ENCODE results near the gene BTF3.
A peak's percentile ranks its signal among the peaks of the same experiment; 100 is the strongest.
"Not testable (repeated sequence)": the region's sequence is repeated elsewhere in the genome, so short reads cannot be mapped to it uniquely, and the experiment has no call there.

BTF3 gene

DNA sequence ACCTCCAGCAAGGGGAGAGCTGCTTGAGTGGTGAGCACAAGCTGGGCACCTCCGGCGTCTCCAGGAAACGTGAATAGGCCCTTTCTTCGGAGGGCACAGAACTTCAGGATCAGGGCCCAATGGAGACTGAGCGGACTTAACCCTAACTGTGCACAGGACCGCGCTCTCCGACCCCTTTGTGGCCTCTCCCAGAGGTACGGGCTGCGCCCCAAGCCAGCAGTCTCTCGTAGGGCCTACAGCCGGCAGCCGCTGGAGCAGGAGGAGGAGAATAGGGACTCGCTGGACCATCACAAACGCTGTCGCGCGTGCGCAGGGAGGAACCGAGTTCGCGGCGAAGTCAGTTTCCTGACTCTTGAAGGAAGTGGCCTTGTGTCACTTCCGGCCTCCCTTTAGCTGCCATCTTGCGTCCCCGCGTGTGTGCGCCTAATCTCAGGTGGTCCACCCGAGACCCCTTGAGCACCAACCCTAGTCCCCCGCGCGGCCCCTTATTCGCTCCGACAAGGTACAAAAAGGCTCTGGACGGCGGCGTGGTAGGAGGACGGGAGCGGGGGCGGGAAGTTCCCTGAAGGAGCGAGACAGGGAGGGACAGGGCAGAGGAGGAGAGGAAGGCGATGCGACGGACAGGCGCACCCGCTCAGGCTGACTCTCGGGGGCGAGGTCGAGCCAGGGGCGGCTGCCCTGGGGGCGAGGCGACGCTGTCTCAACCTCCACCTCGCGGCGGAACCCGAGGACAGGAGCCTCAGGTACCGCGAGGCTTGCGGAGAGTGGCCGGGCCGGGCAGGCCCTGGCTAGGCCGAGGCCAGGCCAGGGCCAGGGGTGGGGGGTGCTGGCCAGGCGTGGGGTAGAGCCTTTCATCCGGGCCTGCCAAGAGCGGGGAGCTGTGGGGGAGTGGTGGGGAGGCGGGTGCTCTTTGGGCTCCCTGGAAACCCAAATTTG is at the start of gene BTF3:
TSS of gene BTF3 (plus strand) at position 386 of the 936 bp plus-strand sequence. CDS start at position 612, 226 bp downstream.
- DNase-seq = peak; percentile 96

DNA sequence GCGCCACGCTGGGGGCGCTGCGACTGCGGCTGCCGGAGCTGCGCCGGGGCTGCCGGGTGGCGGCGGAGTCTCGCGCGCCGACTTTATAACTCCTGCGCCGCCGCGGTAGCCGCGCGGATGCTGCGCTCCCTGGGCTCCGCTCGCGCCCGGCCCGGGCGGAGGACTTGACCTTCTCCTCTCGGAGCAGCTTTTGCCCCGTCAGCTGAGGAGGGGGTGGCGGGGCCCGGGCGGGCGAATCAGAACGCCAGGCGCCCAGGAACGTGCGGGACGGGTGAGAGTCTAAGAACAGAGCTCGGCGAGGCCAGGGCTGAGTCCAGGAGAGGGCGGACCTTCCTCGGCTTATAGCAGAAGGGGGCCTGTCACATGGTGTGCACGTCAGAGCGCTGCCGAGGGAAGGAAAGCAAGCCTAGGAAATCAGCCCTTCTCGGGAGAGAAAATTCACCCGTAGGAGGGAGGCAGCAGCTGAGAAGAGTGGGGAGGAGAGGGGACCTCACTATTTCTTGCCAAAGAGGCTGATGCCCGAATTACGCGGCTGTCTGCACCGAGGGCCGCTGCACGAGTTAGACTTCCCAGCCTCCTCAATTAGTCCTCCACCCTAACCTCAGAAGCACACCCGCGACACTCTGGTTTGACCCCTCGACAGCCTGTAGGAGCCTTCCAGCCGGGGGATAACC is 49.6 kb upstream of the BTF3 start, which contains the start of gene FOXD1:
TSS of gene FOXD1 (minus strand) at position 315 of the 674 bp plus-strand sequence. CDS start 415 bp downstream, outside the sequence.
- peak; percentile 52 for DNase-seq

DNA sequence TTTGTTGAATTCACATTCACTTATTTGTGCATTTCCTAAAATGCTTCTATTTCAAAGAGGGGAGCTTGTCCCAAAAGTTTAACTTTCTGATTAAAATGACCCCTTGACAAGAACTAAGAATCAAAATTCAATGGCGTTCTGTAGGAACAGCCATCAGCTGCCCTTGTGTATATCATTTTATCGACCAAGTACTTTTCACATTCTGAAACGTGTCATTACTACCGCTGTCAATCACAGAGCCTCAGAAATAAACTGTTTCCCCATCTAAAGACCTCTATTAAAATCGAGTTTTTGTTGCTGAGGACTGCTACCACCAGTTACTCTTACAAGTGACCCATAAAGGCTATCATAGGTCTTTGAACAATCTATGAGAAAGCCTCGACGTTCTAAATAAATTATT is 48.1 kb upstream of the BTF3 start:
- DNase-seq = no peak

DNA sequence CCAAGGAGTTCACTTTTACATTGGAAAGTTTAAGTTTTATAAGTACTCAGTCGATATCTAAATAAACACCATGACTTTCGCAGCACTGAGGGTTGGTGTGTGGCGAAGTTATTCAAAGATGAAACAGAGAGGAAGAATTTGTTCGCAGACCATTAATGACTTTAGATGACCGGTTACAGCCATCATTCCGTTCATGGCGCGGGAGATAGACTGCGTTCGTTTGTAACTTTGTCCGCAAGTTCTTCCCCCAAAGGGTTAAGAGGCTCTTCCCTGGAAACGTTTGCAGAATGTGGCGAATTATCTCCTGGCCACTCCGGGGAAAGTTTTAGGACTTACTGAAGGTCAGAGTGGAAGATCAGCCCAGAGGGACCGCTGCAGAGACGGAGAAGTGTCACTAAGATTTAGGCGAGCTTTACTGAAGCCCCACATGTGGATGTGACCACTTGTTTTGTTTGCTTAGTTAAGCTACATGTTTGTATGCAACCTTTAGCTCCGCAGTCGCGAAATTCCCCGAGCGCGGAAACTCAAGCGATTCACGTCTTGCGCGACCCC is 47.5 kb upstream of the BTF3 start:
- no peak for DNase-seq

DNA sequence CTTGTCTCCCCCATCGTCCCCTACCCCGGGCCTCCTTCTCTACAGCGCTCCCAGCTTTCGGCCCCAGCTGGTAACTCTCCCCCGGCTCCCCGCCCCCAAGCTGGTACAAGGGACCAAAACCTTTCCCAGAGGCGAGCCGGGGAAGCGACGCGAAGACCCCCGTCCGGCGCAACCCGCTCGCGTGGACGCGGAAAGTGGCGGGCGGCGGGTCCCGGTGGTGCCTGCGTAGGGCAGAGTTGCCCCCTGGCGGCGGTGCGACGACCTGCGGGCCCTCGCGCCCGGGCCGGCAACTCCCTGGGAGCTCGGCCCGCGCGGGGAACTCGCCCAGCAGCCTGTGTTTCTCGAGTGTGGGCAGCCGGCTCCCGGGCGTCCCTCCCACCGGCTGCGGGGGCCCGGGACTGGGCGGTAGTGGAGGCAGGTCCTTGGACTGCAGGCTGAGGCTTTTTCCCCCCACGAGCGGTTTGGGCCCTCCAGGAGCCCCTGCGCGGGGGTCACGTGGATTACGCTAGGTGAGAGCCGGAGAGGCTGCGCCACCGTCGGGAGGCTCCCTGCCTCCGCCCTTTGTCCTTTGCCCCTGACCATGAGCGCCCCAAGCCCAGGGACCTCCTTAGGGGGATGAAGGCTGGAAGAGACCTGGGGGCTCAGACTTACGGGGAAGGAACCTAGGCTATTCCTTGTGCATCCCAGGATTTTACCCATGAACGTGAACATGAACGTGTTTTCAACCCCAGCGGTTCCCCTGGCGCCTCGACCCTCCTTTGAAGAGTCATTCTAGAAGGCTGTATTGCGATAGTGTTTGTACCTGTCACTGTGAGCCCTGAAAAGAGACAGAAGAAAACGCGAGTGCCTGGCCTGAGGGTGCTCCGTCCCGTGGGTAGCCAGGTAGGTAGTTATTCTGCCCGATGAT is 46.8 kb upstream of the BTF3 start:
- DNase-seq = peak; percentile 72

DNA sequence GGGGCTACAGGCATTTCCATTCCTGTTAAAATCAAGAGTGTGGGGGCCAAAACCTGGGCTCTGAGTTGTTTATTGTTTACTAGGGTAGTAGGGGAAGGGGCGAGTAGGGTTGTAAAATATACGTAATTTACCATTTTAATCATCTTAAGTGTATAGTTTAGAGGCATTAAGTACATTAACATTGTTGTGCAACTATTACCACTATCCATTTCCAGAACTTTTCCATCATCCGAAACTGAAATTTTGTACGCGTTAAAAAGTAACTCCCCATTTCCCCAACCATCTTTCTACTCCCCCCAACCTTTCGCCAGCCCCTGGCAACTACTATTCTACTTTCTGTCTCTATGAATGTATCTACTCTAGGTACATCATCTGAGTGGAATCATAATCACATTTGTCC is 46.0 kb upstream of the BTF3 start:
- DNase-seq = no peak

DNA sequence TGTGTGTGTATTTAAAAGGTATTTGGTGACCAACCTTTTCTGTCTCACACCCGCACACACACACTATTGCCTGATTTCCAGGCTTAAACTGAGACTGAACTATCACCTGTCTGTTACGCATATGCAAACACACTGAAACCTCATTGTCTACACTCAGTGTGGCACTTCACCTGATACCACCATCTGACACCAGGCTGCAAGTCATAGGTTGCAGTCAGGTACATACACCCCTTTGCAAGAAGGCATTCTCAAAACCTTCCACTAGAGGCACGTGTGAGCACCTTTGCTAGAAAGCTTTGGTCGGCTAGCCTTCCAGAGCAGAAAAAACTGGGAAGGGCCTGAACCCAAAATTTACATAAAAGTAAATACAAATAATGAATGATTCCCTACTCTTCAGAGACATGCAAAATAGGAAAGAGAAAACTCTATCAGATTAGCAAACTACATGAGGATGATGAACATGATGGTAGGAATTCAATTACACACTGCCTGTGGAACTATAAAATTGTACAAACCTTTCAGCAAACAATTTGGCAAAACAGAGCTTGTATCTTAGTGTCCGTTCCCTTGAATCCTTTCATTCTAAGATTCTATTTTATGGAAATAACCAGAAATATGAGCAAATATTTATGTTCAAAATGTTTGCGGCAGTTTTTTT is 43.7 kb upstream of the BTF3 start:
- DNase-seq = peak; percentile 50

DNA sequence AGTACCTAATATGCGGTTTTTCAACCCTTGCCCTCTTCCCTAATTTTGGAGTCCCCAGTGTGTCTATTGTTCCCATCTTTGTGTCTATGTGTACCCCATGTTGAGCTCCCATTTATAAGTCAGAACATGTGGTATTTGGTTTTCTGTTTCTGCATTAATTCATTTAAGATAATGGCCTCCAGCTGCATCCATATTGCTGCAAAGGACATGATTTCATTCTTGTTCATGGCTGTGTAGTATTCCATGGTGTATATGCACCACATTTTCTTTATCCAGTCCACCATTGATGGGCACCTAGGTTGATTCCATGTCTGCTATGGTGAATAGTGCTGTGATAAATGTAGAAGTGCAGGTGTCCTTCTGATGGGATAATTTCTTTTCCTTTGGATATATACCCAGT is 41.8 kb upstream of the BTF3 start:
- DNase-seq = not testable (repeated sequence)

DNA sequence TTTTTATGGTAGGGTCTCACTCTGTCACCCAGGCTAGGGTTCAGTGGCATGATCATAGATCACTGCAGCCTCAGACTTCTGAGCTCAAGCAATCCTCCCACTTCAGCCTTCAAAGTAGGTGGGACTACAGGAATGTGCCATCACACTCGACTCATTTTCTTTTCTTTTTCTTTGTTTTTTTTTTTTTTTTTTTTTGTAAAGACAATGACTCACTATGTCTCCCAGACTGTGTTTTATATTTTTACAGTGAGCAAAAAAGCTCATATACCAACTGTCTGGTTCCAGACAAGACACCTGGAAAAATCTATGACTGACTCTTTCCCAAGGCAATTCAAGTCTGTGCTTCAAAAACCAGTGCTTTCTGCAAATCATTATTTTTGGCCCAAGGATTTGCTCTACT is 38.9 kb upstream of the BTF3 start:
- DNase-seq = no peak

DNA sequence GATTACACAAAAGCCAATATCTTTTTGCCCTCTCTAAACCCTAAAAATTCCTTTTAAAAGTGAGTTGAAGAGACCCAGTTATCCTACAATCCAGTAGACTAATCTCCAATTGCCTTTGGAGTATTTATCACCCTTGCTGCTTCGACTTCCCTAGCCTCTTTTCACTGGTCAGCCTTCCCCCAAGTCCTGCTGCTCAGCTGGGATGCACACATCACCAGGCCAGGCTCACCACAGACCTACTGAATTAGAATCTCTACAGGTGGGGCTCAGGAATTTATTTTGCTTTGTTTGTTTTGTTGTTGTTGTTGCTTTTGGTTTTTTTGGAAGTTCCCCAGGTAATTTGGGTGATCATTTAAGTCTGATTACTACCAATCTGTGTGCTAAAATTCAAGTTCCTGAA is 38.1 kb upstream of the BTF3 start:
- DNase-seq = no peak

DNA sequence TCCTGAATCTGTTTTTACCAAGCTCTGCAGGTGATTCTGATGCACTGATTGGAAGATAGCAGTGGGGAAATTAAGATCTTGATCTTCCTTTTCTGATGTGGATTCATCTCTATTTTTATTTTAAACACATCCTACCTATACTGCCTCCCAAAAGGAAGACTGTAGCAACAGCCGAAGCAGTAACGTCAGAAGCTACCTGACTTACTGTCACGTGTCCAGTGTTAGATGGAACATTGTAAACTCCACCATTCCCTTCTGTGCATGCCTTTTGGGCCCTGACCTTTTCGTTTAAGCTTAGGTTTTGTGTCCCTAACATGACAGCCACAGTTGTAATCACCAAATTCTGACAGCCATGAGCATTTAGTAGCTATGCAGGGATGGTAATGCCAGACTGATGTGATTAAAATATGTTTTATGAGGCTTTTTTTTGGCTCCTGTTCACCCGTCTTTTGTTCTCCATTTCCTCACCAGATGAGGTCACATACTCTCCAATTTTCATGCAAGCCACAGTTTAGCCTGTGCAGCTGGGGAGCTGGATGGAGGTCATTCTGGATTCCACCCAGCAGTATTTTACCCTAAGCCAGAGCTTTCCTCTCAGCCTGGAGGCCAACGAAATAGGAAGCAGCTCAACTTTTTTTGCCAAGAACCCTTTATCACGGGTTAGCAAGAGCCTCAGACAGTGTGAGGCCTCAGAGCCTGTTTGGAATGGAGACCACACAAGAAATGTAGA is 34.1 kb upstream of the BTF3 start:
- no peak for DNase-seq

DNA sequence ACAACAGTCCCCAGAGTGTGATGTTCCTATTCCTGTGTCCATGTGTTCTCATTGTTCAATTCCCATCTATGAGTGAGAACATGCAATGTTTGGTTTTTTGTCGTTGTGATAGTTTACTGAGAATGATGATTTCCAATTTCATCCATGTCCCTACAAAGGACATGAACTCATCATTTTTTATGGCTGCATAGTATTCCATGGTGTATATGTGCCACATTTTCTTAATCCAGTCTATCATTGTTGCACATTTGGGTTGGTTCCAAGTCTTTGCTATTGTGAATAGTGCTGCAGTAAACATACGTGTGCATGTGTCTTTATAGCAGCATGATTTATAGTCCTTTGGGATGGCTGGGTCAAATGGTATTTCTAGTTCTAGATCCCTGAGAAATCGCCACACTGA is 29.6 kb upstream of the BTF3 start:
- DNase-seq = not testable (repeated sequence)

DNA sequence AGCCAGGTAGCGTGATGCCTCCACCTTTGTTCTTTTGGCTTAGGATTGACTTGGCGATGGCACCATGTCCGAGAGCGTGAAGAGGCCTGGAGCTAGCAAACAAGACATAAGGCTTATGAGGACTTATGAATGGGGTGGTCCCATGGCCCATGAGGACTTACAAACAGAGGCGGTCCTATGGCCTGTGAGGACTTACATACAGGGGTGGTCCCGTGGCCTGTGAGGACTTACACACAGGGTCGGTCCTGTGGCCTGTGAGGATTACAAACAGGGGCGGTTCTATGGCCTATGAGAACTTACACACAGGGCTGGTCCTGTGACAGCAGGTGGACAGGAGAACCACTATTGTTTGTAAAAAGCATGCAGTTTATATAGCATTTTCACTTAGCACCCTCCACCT is 28.4 kb upstream of the BTF3 start:
- no peak for DNase-seq

DNA sequence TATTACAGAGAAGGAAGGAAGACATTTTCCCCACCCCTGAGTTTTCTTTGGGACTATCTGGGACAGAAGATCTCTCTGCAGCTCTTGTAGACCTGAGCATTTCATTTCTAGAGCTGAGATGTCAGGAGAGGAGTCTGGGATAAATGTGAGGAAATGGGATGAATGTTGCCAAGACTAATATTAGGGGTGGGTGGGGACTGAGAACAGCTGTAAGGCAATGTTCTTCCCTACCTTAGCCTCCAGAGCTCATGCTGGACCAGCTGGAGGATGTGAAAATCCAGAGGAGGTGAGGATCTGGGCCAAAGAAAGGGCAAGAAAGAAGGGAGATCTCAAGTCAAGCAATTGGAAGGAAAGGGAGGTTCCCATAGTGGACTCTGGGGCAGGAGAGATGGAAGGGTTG is 26.6 kb upstream of the BTF3 start:
- no peak for DNase-seq

DNA sequence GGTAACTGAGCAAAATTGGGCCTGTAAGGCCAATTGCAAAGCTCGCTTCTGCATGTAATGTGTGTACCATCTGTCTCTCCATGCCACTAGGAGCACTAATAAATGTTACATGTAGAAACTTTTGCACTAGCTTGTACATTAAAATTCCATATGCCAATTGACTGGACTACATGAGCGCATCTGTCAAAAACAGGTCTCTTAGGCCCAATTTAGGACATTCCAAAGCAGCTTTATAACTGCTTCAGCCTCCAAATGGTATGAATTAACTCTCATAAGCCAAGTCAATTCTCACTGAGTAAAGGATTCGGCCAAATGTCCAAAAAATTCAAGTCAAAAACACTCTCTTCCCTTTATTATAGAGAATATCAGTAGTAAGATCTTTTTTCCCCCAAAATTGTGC is 26.1 kb upstream of the BTF3 start:
- DNase-seq = no peak

DNA sequence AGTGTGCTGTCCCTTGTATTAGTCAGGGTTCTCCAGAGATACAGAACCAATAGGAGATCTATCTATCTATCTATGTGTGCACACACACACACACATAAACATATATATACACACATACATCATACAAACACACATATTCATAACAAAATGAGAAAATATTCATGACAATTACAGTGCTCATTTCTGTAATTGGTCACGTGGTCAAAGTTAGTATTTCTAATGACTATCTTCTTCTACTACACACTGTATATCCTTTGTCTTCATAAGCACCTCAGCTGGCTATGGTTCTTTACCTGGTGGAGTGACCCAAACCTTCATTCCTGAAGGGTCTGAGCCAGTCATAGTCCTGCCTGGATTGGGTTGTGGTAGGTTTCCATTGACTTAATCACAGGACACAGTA is 17.7 kb upstream of the BTF3 start:
- no peak for DNase-seq

DNA sequence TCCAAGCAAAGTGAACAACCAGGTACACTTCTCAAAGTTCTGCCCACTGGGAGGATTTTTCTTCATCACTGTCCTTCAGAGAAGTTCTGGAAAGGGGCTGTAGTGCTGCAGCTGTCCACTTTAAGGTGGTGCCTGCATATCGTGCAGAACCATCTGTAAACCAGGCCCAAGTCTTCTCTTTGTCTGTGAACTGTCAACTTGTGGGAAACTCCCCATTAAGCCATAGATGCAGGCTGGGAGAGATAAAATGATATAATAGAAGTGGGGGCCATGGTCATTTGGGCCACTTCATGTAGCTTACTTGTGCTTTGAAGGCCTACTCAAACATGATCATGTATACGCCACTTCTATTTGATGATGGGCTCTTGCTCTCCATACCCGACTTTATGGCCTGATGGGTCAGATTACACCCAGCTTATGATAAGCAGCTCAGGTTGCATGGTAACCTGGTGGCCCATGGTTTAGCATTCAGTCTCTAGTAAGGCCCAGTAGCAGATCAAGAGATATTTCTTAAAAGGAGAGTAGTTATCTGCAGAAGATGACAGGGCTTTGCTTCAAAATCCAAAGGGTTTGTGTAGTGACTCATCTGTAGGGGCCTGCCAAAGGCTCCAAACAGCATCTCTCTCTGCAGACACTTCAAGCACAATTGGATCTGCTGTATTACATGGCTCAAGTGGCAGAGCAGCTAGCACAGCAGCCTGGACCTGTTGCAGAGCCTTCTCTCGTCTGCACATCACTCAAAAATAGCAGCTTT is 15.7 kb upstream of the BTF3 start:
- no peak for DNase-seq

DNA sequence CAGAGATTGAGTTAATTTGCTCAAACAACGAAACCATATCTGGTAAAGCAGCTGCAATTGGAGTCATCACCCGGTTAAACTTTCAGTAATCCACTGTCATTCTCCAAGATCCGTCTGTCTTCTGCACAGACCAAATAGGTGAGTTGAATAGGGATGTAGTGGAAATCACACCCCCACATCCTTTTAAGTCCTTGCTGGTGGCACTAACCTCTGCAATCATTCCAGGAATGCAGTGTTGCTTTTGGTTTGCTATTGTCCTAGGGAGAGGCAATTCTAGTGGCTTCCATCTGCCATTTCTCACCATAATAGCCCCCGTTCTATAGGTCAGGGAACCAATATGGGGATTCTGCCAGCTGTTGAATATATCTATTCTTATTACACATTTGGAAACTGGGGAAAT is 14.6 kb upstream of the BTF3 start:
- DNase-seq = no peak

DNA sequence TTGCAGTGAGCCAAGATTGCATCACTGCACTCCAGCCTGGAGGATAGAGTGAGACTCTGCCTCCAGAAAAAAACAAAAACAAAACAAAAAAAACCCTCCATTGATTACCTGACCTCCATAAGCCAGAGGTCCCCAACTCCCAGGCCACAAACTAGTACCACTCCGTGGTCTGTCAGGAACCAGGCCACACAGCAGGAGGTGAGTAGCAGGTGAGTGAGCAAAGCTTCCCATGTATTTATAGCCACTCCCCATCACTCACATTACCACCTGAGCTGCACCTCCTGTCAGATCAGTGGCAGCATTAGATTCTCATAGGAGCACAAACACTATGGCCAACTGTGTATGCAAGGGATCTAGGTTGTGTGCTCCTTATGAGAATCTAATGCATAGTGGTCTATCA is 13.7 kb upstream of the BTF3 start:
- no peak for DNase-seq

DNA sequence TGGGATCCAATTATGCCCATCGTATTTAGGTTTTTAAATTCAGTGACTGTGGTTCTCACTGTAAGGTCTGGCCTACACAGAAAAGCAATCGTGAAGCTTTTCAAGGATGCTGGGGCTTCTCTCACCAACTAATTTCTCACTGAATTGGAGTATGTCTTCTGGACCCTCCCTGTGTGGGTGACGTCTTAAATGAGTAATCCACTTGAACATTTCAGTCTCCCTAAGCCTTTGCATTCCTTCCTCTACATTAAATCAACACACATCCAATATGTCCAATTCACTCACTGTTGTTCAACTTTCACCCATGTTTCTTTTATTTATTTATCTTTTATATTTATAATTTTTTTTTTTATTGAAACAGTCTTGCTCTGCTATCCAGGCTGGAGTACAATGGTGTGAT is 12.5 kb upstream of the BTF3 start:
- no peak for DNase-seq
